ENCODE data around the gene FTCDNL1. TPM values are rescaled to one million over a fixed set of nuclear protein-coding genes. Genes with fewer than 3 reads are reported as not detected.

The FTCDNL1 gene
- total RNA-seq, 1 donor from 2014 or later = 0.06 TPM

DNA sequence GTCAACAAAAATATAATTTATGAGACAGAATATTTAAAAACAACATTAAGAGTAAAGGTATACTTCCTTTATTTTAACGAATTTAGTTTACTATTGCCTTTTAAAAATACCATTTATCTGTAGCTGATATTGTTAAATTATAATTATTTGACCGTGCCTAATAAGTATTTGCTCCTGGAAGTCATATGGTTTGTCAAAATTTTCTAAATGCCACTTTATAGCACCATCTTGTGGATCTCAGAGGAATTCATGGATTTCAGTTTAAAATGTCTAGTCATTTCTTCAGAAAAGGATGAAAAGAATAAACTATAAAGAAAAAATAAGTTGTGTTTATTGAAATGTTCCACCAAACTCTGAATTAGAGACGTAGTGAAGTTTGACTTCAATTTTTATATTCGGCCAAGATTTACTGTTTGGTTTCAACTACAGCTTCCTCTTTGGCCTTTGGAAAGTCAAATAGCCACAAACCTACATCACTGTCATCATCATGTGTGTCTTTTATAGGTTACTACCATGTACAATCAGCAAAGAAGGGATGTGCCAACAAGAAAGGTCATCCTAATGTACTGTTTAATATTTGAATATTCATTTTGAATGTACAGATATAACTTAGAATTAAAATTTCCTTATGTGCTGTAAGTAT lies 10.3 kb upstream of the FTCDNL1 start:
- TF ChIP-seq, protein P1, sequence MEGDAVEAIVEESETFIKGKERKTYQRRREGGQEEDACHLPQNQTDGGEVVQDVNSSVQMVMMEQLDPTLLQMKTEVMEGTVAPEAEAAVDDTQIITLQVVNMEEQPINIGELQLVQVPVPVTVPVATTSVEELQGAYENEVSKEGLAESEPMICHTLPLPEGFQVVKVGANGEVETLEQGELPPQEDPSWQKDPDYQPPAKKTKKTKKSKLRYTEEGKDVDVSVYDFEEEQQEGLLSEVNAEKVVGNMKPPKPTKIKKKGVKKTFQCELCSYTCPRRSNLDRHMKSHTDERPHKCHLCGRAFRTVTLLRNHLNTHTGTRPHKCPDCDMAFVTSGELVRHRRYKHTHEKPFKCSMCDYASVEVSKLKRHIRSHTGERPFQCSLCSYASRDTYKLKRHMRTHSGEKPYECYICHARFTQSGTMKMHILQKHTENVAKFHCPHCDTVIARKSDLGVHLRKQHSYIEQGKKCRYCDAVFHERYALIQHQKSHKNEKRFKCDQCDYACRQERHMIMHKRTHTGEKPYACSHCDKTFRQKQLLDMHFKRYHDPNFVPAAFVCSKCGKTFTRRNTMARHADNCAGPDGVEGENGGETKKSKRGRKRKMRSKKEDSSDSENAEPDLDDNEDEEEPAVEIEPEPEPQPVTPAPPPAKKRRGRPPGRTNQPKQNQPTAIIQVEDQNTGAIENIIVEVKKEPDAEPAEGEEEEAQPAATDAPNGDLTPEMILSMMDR (conservative IDR thresholded peaks at IDR 0.05; ENCODE audit: low read depth, low read length) = peak; percentile 63
- peak; percentile 7 for DNase-seq (ENCODE audit: low read depth)
- no peak overlapping the region for H3K4me3 ChIP-seq (ENCODE audit: low read depth, low read length)

DNA sequence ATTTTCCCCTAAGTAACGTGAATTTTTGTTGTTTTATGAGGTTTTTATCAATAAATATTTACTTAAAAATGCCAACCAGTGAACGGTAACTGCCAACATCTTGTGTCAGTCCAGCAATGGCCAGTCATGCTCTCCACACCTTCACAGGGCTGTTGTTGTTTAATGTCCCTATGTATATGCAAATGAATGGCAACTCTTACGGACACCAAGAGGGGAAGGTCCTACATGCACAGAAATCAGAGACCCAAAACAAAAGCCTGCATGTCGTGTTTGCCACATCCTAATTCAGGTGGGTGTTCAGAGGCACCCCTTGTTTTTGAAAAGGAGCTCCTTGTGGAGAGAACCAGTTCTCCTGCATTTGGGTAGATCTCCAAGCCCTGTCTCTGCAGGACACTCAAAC lies 4.8 kb upstream of the FTCDNL1 start:
- no peak overlapping the region for H3K4me3 ChIP-seq (ENCODE audit: low read depth, low read length)
- no peak for DNase-seq (ENCODE audit: low read depth)
- TF ChIP-seq, protein P1 (conservative IDR thresholded peaks at IDR 0.05; ENCODE audit: low read depth, low read length) = no peak

DNA sequence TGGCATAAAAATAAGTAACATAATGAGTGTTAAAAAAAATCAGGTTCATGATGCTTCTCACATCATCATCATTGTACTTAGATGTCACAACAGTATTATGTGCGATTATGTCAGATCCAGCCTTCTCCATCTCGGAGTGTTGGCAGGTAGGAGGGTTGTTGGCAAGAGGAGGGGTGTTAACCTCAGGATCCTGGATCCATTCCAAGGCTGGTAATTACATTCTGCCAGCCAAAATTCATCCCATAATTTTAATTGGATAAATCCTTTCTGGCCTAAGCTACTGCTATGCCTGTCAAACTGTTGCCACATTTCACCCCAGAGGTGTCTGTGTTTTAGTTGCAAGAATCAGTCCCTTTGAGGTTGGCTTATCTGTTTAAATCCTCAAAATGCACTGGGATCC lies 891 bp upstream of the FTCDNL1 start:
- DNase-seq (ENCODE audit: low read depth) = no peak
- TF ChIP-seq, protein P1 (conservative IDR thresholded peaks at IDR 0.05; ENCODE audit: low read depth, low read length) = no peak
- H3K4me3 ChIP-seq (ENCODE audit: low read depth, low read length) = no peak overlapping the region

DNA sequence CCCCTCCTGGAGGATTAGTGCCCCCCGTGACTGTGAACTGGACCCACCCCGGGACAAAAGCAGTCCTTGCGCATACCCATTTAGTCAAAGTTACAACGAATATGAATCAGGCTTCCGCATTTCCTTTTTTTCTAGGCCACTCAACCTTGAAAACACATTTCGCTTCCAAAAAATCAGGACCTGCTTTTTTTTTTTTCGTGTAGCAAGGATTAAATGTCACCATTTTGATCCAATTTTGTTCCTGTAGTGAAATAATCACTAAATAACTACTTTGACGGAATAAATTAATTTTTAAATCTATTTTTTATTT lies 464 bp upstream of the FTCDNL1 start:
- peak overlapping the region; percentile 69 for H3K4me3 ChIP-seq (ENCODE audit: low read depth, low read length)
- TF ChIP-seq, protein P1 (conservative IDR thresholded peaks at IDR 0.05; ENCODE audit: low read depth, low read length) = no peak
- no peak for DNase-seq (ENCODE audit: low read depth)

DNA sequence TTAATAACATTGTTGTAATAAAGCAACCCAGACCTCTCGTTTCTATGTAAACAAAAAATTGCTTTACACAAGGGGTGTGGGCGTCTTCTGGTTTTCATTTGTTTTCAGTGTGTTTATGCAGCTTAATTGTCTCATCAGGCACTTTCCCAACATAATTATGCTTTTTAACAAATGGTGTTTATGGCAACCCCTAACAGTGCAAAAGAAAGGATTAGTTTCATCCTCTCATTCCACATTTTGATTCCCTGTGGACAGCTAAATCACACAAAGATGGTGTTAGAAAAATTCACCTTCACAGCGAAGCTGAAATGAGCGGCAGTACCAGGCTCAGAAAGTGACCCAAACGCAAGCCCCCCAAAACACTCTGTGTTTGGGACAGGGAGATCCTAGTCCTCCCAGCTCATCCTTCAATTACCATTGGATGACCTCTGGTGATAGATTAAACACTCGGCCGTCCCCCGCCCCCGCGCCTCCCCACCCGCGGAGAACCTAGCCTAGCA lies 724 bp downstream of the FTCDNL1 start:
- peak overlapping the region; percentile 69 for H3K4me3 ChIP-seq (ENCODE audit: low read depth, low read length)
- TF ChIP-seq, protein P1 (conservative IDR thresholded peaks at IDR 0.05; ENCODE audit: low read depth, low read length) = no peak

DNA sequence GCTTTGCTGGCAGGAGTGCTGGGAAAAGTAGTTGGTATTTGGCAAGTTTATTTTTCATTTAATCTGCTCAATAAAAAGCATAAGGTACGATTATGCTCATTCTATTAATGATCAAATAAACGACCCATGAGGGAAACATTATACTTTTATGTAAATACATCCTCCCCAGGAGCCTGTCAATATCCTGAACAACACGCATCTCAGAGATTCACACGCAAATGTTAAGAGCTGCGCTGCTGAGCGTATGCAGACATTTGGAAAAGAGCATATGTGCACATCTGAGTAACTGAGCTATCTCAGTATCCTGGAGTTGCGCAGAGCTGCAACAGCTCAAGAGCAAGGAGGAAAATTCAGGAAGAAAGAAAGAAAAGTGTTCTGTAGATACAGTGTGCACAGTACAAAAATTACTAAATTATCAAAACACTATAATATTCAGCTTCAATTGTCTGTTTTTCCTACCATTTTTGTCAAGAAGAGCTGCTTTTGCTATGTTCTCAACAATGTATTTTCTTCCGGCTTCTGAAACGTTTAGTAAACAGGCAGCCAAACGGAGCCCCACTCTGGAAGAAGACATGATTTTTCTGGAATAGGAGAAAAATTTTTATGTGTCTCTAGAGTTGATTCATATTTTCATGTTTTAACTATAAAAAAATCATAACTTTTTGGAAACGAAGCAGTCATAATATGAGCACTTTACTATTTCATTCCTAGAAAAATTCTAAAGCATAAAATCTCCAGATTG lies 2.4 kb downstream of the FTCDNL1 start:
- H3K4me3 ChIP-seq (ENCODE audit: low read depth, low read length) = no peak overlapping the region
- TF ChIP-seq, protein P1 (conservative IDR thresholded peaks at IDR 0.05; ENCODE audit: low read depth, low read length) = no peak
- no peak for DNase-seq (ENCODE audit: low read depth)

More for the DNA sequence above, 724 bp downstream of the FTCDNL1 start:
- no peak for DNase-seq (ENCODE audit: low read depth)
